Kidney (tissue), 14 donors: ENCODE measurements around the gene DYNC1LI2. TPM values are rescaled to one million over a fixed set of nuclear protein-coding genes. Genes with fewer than 3 reads are reported as not detected.

Source experiments
- DNase-seq, 5 donors: peaks; one replicate each; pipeline ENCODE4 v3.0.0-alpha.2; 2013 to 2020
- FAIRE-seq: peaks from 2 replicates; lab custom pipeline; 2012; peaks lifted over from hg19 to GRCh38; lab: Jason Lieb, UNC
- H3K27ac ChIP-seq, 2 donors: one replicate each; pipeline ENCODE4 v1.7.0; 2013; ENCODE audit warnings: low read depth in 2 of 2, low read length in 2 of 2, inconsistent platforms in 1 of 2
- H3K27me3 ChIP-seq: one replicate; pipeline ENCODE4 v1.7.1; 2013; ENCODE audit warnings: low read length, inconsistent platforms; ENCODE audit not compliant: control insufficient read depth, insufficient read depth
- H3K36me3 ChIP-seq, 3 donors: one replicate each; pipeline versions ENCODE4 v1.7.0 to v1.7.1; 2013; ENCODE audit warnings: low read length in 3 of 3, control low read depth in 1 of 3, inconsistent platforms in 1 of 3; ENCODE audit not compliant: insufficient read depth in 3 of 3, control insufficient read depth in 2 of 3
- H3K4me1 ChIP-seq, 3 donors: one replicate each; pipeline versions ENCODE4 v1.7.0 to v1.7.1; 2013; ENCODE audit warnings: low read length in 3 of 3, inconsistent platforms in 1 of 3, low read depth in 1 of 3; ENCODE audit not compliant: control insufficient read depth in 2 of 3, insufficient read depth in 2 of 3
- H3K4me3 ChIP-seq, 3 donors: one replicate each; pipeline versions ENCODE4 v1.7.0 to v1.8.1; 2013; ENCODE audit warnings: low read length in 3 of 3, control low read depth in 1 of 3, inconsistent platforms in 1 of 3
- H3K9ac ChIP-seq, 3 donors: one replicate each; pipeline versions ENCODE4 v1.7.0 to v1.7.1; 2013; ENCODE audit warnings: low read length in 3 of 3, control low read depth in 1 of 3, inconsistent platforms in 1 of 3
- H3K9me3 ChIP-seq, 3 donors: one replicate each; pipeline versions ENCODE4 v1.7.0 to v1.7.1; 2013; ENCODE audit warnings: low read length in 3 of 3, control low read depth in 1 of 3, inconsistent platforms in 1 of 3; ENCODE audit not compliant: control insufficient read depth in 2 of 3, insufficient read depth in 1 of 3
- intact Hi-C: fragments of 100-400 bp; cut with DNase I; formaldehyde crosslinking; loops from one replicate; pipeline ENCODE4 v1.11.1; 2022
- polyA plus RNA-seq: library from polyadenylated mRNA; stranded (reverse); fragments of 350-450 nt; fragmentation: Illumina TruSeq; extraction: RNeasy Lipid Tissue Mini Kit (QIAGEN cat#74804); gene quantifications from one replicate; pipeline ENCODE4 v1.2.3, GENCODE V29; 2014; ENCODE audit warnings: low read depth, low replicate concordance; ENCODE audit not compliant: insufficient read depth
- total RNA-seq: library from RNA; stranded (reverse); fragmentation: NEBNext Ultra II Directional; extraction: Animal tissue kit (Norgen Biotek cat#: 25700); gene quantifications from one replicate; pipeline ENCODE4 v1.2.1, GENCODE V29; 2021
- TF ChIP-seq, protein P1 (sequence below): IDR thresholded peaks from 3 replicates; pipeline ENCODE4 v1.5.1; 2012; ENCODE audit warnings: mild to moderate bottlenecking, moderate library complexity, borderline replicate concordance; ENCODE audit not compliant: insufficient read depth; ENCODE audit errors: extremely low read depth
- donor health status: control.
- donor health status: control.
- donor health status: control.
- donor health status: control.
- donor health status: control.
- donor health status: DM: yes; HTN: yes; CAD: no.
- donor health status: Normal renal cell carcinoma (clear cell type).

The DYNC1LI2 gene
- total and polyA plus RNA-seq, 2 donors from 2014 or later: 32.0 to 119 TPM

DNA sequence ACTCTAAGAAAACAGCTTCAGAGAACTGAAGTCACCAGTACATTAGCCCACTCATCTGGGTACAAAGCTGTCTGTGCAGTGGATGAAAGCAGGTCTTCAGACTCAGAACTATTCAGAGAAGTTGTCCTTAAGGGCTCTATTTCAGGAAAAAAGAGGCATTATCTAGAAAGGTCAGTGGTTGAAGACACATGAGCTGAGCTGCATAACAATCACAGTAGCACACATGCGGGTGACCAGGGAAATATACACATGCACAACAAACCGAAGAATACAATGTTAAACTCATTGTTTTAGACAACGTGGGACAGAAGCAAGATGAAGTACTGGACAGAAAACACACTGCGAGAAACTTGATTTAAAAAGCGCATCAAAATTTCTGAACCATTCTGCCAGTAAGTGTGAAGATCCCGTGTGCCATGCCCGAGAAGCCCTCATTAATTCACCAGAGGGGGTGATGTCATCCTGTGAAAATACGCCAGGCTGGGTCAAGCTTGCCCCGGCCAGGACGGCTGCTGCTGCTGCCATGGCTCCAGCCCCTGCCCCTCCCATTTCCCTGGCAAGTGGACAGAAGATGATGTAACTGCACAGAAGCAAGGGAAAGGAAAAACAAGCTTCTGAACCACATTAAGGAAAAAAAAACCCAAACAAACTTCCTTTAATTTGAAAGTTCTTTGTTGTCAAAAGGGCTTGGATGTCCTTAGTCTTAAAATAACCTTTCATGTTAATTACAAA, 10.1 kb downstream of the DYNC1LI2 start:
- no peaks in the 10 kb centered on the region for H3K27me3 ChIP-seq
- H3K4me3 ChIP-seq: no peak overlapping the region
- peaks cover 0 to 17% (median 14%) of the 10 kb centered on the region in 3 donors for H3K4me1 ChIP-seq
- DNase-seq (peak in 4 of 5 donors; percentile 25 to 93 (median 59)), FAIRE-seq (peak; percentile 66)
- H3K9ac ChIP-seq: peak overlapping the region in 1 of 3 donors; percentile 43
- H3K36me3 ChIP-seq: peaks cover 2 to 36% (median 15%) of the 10 kb centered on the region in 3 donors
- H3K9me3 ChIP-seq: no peaks in the 10 kb centered on the region
- intact Hi-C loops: no loop called here
- peak overlapping the region; percentile 71 to 77 for H3K27ac ChIP-seq
- TF ChIP-seq, protein P1, sequence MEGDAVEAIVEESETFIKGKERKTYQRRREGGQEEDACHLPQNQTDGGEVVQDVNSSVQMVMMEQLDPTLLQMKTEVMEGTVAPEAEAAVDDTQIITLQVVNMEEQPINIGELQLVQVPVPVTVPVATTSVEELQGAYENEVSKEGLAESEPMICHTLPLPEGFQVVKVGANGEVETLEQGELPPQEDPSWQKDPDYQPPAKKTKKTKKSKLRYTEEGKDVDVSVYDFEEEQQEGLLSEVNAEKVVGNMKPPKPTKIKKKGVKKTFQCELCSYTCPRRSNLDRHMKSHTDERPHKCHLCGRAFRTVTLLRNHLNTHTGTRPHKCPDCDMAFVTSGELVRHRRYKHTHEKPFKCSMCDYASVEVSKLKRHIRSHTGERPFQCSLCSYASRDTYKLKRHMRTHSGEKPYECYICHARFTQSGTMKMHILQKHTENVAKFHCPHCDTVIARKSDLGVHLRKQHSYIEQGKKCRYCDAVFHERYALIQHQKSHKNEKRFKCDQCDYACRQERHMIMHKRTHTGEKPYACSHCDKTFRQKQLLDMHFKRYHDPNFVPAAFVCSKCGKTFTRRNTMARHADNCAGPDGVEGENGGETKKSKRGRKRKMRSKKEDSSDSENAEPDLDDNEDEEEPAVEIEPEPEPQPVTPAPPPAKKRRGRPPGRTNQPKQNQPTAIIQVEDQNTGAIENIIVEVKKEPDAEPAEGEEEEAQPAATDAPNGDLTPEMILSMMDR: no peak

DNA sequence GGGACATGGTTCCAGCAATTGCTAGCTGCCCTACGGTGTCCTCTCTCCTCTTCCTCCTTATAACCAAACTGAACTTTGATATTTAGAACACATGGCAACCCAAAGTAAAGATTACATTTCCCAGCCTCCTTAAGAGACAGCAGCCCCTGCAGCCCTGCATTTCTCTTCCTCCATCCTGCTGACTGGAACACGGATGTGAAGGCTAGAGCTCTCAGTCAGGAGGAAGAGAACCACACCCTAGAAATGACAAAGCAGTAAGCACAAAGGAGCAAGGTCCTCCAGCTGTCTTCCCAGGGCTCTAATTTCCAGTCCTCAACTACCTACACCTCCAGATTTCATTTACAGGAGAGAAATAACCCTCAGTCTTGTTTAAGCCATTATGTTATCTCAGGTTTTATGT, 10.9 kb downstream of the DYNC1LI2 start:
- peak overlapping the region in 1 of 3 donors; percentile 43 for H3K9ac ChIP-seq
- H3K27ac ChIP-seq: peak overlapping the region in 1 of 2 donors; percentile 71
- H3K9me3 ChIP-seq: no peaks in the 10 kb centered on the region
- FAIRE-seq (no peak), DNase-seq (no peak)
- TF ChIP-seq, protein P1: no peak
- peaks cover 0 to 17% (median 14%) of the 10 kb centered on the region in 3 donors for H3K4me1 ChIP-seq
- peaks cover 5 to 43% (median 23%) of the 10 kb centered on the region in 3 donors for H3K36me3 ChIP-seq
- H3K4me3 ChIP-seq: no peak overlapping the region
- H3K27me3 ChIP-seq: no peaks in the 10 kb centered on the region
- intact Hi-C loops: no loop called here

- H3K36me3 ChIP-seq: peaks cover 5 to 44% (median 23%) of the 10 kb centered on the region in 3 donors
- intact Hi-C loops: no loop called here
- DNase-seq: peak in 2 of 5 donors; percentile 19 to 51
- FAIRE-seq: no peak
- H3K9ac ChIP-seq: peak overlapping the region in 1 of 3 donors; percentile 43
- TF ChIP-seq, protein P1: peak; percentile 52
- H3K9me3 ChIP-seq: no peaks in the 10 kb centered on the region
- peaks cover 0 to 17% (median 14%) of the 10 kb centered on the region in 3 donors for H3K4me1 ChIP-seq
- H3K27ac ChIP-seq: peak overlapping the region in 1 of 2 donors; percentile 71
- H3K27me3 ChIP-seq: no peaks in the 10 kb centered on the region
- no peak overlapping the region for H3K4me3 ChIP-seq
These were observed 11.4 kb downstream of the DYNC1LI2 start for GRCh38 chr16:66740010-66740409.
